Right lung (tissue), 5 donors: ENCODE data around the gene PDF. TPM values are rescaled to one million over a fixed set of nuclear protein-coding genes. Genes with fewer than 3 reads are reported as not detected.

Experiments
- DNase-seq, 2 donors: peaks; one replicate each; pipeline ENCODE4 v3.0.0-alpha.2; 2013
- polyA plus RNA-seq, 5 donors: library from polyadenylated mRNA; unstranded; fragments of 120-200 nt; gene quantifications; one replicate each; pipeline versions ENCODE4 v1.2.1 to v1.2.3, GENCODE V29; 2013; ENCODE audit warnings: inconsistent platforms in 1 of 5, low replicate concordance in 1 of 5; ENCODE audit not compliant: insufficient read length in 5 of 5, insufficient read depth in 1 of 5

PDF gene
- polyA plus RNA-seq, 5 donors = 2.1 to 10.2 (median 3.6) TPM

DNA sequence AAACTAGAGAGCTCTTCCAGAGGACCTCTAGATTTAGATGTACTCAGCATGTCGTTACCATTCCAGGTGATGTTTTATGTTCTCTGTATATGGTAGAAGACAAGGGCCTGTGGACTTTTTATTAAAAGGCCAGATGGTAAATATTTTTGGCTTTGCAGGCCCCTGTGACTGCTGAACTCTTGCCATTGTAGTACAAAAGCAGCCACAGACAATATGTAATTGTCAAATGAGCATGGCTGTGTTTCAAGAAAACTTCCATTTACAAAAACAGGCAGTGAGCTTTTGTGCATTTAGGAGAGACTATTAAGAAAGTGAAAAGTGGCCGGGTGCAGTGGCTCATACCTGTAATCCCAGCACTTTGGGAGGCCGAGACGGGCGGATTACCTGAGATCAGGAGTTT, 13.8 kb upstream of the PDF start:
- no peak for DNase-seq

DNA sequence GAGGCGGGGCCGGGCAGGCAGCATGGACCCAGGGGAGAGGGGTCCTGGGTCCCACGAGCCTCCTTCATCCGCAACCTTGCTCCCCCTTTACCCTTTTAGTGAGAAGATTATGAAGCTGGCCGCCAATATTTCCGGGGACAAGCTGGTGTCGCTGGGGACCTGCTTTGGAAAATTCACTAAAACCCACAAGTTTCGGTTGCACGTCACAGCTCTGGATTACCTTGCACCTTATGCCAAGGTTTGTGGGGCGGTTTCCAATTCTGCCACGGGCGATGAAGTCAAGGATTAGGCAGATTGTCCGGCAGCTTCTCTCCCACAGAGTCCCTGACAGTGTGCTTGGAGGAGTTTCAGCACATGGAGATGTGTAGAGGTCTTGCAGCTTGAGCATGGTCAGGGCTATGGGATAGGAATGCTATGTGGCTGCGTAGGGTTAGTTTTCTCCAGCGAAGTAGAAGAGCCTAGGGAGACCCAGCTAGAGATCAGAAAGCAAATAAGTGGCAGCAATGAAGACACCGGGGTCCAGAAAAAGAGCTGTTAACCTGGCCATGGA, 9.8 kb upstream of the PDF start:
- no peak for DNase-seq

DNA sequence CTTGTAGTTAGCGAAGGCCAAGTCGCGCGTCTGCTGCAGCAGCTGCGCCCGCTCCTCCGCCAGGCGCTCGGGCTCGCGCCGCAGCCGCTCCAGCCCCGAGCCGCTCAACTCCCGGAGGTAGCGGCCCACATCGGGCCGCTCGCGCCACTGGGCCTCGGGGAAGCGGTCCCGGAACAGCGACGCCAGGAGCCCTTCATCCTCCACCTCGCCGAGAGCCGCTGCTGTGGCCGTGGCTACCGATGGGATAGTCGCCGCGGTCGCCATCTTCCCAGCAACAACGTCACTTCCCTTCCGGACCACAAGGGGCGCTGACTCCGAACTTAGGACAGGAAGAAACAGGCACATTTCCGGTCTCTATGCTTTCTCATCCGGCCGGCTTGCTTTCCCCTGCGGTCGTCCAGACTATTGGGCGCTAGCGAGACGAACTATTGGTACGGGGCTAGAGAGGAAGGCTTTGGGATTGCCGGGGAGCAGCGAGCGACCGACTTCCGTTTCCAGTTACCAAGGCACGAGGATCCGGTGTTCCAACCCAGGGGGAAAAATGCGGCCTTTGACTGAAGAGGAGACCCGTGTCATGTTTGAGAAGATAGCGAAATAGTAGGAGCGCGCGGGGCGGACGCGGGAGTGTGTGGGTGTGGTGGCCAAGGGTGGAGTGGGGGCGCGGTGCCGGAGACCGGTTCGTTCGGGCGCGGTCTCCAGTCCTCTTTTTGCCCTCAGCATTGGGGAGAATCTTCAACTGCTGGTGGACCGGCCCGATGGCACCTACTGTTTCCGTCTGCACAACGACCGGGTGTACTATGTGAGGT, 9.1 kb upstream of the PDF start, which contains the start of the genes COG8 and NIP7:
COG8 (minus strand) TSS at position 276 of the 806 bp plus-strand sequence; CDS start at position 264, 12 bp downstream.
NIP7 (plus strand) TSS at position 484 of the 806 bp plus-strand sequence; CDS start at position 542, 58 bp downstream.
- DNase-seq = peak; percentile 93 to 95

- DNase-seq = no peak
Measured at GRCh38 chr16:69338557-69339288, 8.3 kb upstream of the PDF start.

DNA sequence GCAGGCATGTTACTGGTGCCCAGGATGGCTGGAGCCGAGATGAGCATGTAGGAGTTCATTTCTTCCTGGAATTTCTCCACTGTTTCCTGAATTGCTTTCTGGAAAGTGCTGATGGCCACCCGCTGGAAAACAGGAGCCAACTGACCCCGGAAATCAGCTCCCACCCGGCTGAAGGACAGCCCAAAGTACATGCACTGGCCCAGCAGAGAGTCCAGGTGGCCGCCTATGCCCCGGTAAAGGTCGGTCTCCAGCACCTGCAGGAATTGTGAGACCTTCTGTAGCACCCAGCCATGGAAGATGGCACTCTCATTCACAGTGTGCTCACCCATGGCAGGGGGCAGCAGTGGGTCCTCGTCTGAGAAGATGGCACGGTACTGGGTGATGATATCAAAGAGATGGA, 4.3 kb upstream of the PDF start:
- DNase-seq = no peak

- DNase-seq = no peak
Measured at GRCh38 chr16:69329369-69330285, 761 bp downstream of the PDF start.

GRCh38 chr16:69328854-69329316, 1.5 kb downstream of the PDF start:
- no peak for DNase-seq

DNA sequence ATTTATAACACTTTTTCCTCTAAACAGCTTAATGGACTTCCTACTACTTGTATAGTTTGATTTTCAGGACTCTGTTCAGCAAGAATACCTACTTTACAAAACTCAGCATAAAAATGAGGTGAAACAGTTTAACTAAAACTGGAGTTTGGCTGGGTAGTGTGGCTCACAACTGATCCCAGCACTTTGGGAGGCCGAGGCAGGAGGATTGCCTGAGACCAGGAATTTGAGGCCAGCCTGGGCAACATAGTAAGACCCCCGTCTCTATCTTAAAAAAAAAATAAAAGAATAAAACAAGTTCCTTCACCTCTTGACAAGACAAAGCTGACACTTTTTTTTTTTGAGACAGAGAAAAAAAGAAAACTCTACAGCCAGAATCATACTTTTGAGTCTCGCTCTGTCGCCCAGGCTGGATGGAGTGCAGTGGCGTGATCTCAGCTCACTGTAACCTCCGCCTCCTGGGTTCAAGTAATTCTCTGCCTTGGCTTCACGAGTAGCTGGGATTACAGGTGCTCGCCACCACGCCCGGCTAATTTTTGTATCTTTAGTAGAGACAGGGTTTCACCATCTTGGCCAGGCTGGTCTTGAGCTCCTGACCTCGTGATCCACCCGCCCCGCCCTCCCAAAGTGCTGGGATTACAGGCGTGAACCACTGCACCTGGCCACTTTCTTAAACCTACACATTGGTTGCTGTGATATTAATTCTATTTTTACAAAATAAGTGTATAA, 2.6 kb downstream of the PDF start:
- DNase-seq = no peak

DNA sequence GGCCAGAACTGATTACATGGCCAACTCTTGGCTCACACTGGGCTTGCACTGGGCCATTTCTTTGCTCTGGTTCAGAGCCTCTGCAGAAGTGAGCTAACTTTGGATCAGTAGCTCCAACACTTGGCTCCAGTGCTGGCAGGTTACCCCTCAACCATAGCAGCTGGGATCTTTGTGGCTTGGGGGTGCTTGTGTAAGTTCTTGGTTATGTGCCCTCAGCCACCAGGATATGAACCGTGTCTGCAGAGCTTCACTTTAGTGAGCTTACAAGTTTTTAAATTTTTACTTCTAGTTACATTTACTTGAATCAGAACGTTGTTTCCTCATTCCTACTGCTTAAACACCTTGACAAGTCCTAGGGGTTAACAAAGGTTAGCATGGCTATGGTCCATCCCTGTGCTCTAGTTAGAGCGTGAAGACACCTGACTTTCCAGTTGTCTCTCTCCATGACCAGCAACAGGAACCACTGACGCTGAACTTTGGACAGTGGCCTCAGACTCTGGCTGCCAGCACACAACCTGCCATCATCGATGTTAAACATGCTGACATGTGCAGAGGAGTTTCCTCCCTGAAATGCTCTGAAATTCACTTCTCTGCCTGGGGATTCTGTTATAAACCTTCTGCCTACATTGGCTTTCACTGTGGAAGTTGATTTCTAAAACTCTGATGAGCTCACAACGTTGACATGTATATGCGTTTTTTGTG, 4.1 kb downstream of the PDF start:
- DNase-seq = no peak

DNA sequence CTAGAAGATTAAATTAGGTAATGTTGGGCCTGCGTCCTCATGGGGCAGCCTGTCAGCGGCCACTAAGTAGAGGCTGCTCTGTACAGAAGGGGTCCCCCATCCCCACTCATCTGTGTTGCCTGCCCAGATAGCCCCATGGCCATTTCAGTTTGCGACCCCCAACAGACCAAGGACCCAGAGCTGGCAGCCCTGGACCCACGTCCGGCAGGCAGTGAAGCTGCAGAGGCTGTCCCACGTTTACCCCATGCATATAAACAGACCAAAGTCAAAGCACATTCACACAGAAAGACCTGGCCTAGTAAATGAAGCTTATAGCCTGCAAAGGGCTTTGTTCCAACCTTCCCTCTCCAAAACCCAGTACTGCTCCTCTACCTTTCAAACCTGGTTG, 4.6 kb downstream of the PDF start:
- no peak for DNase-seq

- no peak for DNase-seq
Measured at GRCh38 chr16:69324585-69325253, 5.7 kb downstream of the PDF start.

DNA sequence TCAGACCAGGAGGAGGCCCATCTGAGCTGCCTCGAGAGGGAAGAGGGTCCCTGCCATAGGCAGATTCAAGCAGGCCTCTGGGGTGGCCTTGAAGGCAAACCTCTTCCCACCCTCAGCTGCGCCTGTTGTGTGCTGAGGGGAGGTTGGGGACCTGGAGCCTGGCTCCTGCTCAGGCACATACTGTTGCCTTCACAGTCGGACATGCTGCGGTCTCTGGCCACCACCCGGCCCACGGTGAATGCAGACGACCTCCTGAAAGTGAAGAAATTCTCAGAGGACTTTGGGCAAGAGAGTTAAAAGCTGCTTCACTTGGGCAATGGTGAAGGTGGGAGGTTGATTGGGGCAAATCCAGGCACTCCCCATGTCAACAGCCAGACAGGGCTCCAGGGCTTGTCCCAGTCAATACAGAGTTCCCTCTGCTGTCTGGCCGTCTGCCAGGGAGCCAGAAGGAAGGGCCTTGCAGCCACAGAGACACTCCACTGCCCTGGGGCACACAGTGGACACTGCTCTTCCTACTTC, 6.3 kb downstream of the PDF start:
- no peak for DNase-seq

- DNase-seq = no peak
Measured at GRCh38 chr16:69323415-69323814, 7.0 kb downstream of the PDF start.

GRCh38 chr16:69322343-69322742, 8.0 kb downstream of the PDF start:
- no peak for DNase-seq

DNA sequence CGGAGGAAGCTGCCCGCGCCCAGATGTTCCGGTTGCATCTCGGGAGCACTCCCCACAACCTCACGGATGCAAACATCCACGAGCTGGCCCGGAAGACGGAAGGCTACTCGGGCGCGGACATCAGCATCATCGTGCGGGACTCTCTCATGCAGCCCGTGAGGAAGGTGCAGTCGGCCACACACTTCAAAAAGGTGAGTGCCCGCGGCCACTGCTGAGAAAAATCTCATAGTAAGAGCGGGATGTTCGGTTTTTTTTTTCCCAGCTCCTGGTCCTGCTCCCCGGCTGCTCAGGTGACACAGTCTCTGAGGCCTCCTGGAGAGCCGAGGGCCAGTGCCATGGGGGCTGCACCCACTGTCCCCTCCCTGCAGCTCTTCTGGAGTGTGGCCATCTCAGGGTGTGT, 9.3 kb downstream of the PDF start:
- no peak for DNase-seq

DNA sequence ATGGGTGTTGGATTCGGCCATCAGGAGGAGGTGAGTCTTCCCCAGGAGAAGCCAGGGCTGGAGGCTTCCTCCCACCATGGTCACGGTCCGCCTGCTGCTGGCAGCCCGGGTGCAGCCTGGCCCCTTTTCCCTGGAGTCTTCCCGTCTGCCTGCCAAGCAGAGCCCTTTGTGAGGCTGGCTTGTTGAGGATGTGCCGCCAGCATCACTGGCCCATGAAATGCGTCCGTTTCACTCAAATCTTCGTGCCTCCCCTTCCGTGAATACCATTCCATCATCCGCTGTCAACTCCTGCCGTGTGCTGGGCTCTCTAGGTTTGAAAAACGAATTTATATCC, 9.7 kb downstream of the PDF start:
- no peak for DNase-seq

- no peak for DNase-seq
Measured at GRCh38 chr16:69319826-69320739, 10.3 kb downstream of the PDF start.

DNA sequence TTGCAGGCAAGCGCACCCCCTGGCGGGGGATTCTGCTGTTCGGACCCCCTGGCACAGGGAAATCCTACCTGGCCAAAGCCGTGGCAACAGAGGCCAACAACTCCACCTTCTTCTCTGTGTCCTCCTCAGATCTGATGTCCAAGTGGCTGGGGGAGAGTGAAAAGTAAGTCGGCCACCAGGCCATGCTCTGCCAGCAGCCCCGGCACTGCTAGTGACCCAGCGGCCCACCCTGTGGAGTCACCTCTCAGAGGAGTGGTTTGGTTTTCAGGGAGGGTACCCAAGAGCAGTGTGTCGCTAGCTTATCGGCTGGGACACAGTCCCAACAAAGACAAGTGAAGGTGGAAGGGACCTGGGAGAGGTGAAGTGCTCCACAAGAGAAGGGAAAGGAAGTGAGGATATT, 11.0 kb downstream of the PDF start:
- DNase-seq = no peak
